PC-9 (cell line): ENCODE results near the gene NF1. TPM values are rescaled to one million over a fixed set of nuclear protein-coding genes. Genes with fewer than 3 reads are reported as not detected.

ENCODE experiments used
- BruUV-seq: library from RNA; stranded (reverse); fragments of 400-500 nt; replicated peaks from 2 replicates; lab custom pipeline; 2021; lab: Mats Ljungman, UMichigan
- CTCF ChIA-PET: fragments of 300-600 bp; sonication (Branson Sonifier 250); formaldehyde crosslinking; loops from one replicate; lab custom pipeline; 2022; ENCODE audit warnings: antibody characterized with exemption; lab: Charles Lee
- POLR2A ChIA-PET: fragments of 300-600 bp; sonication (Branson Sonifier 250); formaldehyde crosslinking; loops from one replicate; lab custom pipeline; 2022; ENCODE audit warnings: antibody characterized with exemption; ENCODE audit not compliant: unreplicated experiment; lab: Charles Lee
- DNase-seq, 2 experiments: peaks; one replicate each; pipeline versions ENCODE4 v3.0.0 to v3.0.0-alpha.2; 2015 to 2022; ENCODE audit warnings: mixed read lengths in 1 of 2
- H2AFZ ChIP-seq: fragments of 200-600 bp; sonication (generic); 2 replicates; pipeline ENCODE4 v1.8.1; 2017; ENCODE audit warnings: antibody characterized with exemption
- H3F3A ChIP-seq: fragments of 200-600 bp; sonication (generic); 2 replicates; pipeline ENCODE4 v1.8.1; 2017; ENCODE audit warnings: antibody characterized with exemption, mild to moderate bottlenecking, low read depth; ENCODE audit not compliant: insufficient read depth
- H3K27ac ChIP-seq: fragments of 200-600 bp; sonication (generic); 2 replicates; pipeline ENCODE4 v1.6.1; 2016; ENCODE audit warnings: mixed run types
- H3K27me3 ChIP-seq: fragments of 200-600 bp; sonication (generic); 2 replicates; pipeline ENCODE4 v1.6.1; 2016; ENCODE audit warnings: low read depth, mixed run types; ENCODE audit not compliant: insufficient read depth
- H3K36me3 ChIP-seq: fragments of 200-600 bp; sonication (generic); 2 replicates; pipeline ENCODE4 v1.6.1; 2016; ENCODE audit warnings: low read depth, mixed run types
- H3K4me1 ChIP-seq: fragments of 200-600 bp; sonication (generic); replicated peaks from 2 replicates; pipeline ENCODE4 v1.6.1; 2016; ENCODE audit warnings: mixed run types; ENCODE audit not compliant: insufficient read depth
- H3K4me2 ChIP-seq: fragments of 200-600 bp; sonication (generic); 2 replicates; pipeline ENCODE4 v1.6.1; 2017; ENCODE audit warnings: mixed run types
- H3K4me3 ChIP-seq: fragments of 200-600 bp; sonication (generic); 2 replicates; pipeline ENCODE4 v1.6.1; 2016; ENCODE audit warnings: mixed run types
- H3K79me2 ChIP-seq: fragments of 200-600 bp; sonication (generic); 2 replicates; pipeline ENCODE4 v1.6.1; 2017; ENCODE audit warnings: low read depth, mixed run types
- H3K9me2 ChIP-seq: fragments of 200-600 bp; sonication (generic); 2 replicates; pipeline ENCODE4 v1.8.1; 2017; ENCODE audit warnings: mild to moderate bottlenecking; ENCODE audit not compliant: insufficient read depth
- H3K9me3 ChIP-seq: fragments of 200-600 bp; sonication (generic); 2 replicates; pipeline ENCODE4 v1.8.1; 2016; ENCODE audit warnings: low read depth; ENCODE audit not compliant: insufficient read depth
- H4K20me1 ChIP-seq: fragments of 200-600 bp; sonication (generic); 2 replicates; pipeline ENCODE4 v1.8.1; 2017; ENCODE audit not compliant: insufficient read depth
- EZH2 ChIP-seq: fragments of 200-600 bp; sonication (generic); IDR thresholded peaks from 2 replicates; pipeline ENCODE4 v1.8.0; 2017; ENCODE audit warnings: antibody characterized with exemption, low read depth
- intact Hi-C: fragments of 100-400 bp; cut with micrococcal nuclease; formaldehyde crosslinking; loops from one replicate; pipeline ENCODE4 v1.10.0; 2022; ENCODE audit not compliant: unreplicated experiment
- total RNA-seq: library from RNA; stranded (reverse); gene quantifications from 2 replicates; pipeline ENCODE4 v1.2.3, GENCODE V29; 2021
- TF ChIP-seq, protein P1 (sequence below): fragments of 200-600 bp; sonication (generic); conservative IDR thresholded peaks from 2 replicates; pipeline ENCODE4 v1.6.1; 2017; ENCODE audit warnings: mixed run types, antibody characterized with exemption, mild to moderate bottlenecking, moderate library complexity

The NF1 gene
- total RNA-seq, 1 experiment from 2014 or later: 61.0 TPM

DNA sequence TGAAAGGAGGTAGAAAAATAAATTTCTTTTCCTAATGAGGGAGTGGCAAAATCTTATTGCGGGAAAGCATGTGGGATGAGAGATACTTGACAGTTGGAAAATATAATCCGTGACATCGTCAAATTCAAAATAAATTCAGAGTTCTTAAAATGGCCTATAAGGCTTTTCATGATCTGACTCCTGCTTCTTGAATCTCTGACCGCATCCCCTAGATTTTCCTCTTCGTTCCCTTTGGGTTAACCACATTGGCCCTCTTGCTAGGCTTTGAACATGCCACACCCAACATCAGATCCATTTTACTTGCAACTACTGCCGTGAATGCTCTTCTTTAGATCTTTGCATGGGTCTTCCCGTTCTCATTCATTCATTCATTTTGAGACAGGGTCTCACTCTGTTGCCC, 50.1 kb downstream of the NF1 start:
- no peak for TF ChIP-seq EZH2
- TF ChIP-seq, protein P1, sequence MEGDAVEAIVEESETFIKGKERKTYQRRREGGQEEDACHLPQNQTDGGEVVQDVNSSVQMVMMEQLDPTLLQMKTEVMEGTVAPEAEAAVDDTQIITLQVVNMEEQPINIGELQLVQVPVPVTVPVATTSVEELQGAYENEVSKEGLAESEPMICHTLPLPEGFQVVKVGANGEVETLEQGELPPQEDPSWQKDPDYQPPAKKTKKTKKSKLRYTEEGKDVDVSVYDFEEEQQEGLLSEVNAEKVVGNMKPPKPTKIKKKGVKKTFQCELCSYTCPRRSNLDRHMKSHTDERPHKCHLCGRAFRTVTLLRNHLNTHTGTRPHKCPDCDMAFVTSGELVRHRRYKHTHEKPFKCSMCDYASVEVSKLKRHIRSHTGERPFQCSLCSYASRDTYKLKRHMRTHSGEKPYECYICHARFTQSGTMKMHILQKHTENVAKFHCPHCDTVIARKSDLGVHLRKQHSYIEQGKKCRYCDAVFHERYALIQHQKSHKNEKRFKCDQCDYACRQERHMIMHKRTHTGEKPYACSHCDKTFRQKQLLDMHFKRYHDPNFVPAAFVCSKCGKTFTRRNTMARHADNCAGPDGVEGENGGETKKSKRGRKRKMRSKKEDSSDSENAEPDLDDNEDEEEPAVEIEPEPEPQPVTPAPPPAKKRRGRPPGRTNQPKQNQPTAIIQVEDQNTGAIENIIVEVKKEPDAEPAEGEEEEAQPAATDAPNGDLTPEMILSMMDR: no peak
- H3K36me3 ChIP-seq: no peaks in the 10 kb centered on the region
- no peak overlapping the region for H3K4me3 ChIP-seq
- ChIA-PET CTCF (no interaction called here), POLR2A (no interaction called here)
- BruUV-seq: no TSS peak
- no peaks in the 10 kb centered on the region for H3K9me2 ChIP-seq
- no peak overlapping the region for H3K4me2 ChIP-seq
- H3K27me3 ChIP-seq: no peaks in the 10 kb centered on the region
- H3K4me1 ChIP-seq: no peaks in the 10 kb centered on the region
- intact Hi-C loops: no loop called here
- peaks cover 20% of the 10 kb centered on the region; the same call in 1 of the 2 replicates for H3K79me2 ChIP-seq
- H3K27ac ChIP-seq: no peak overlapping the region
- no peak overlapping the region for H2AFZ ChIP-seq
- DNase-seq: no peak
- 0 out of 2 replicates have a peak, but pooled peaks cover 5% of the 10 kb centered on the region for H3F3A ChIP-seq
- no peaks in the 10 kb centered on the region; the same call in 1 of the 2 replicates for H4K20me1 ChIP-seq
- no peaks in the 10 kb centered on the region for H3K9me3 ChIP-seq

DNA sequence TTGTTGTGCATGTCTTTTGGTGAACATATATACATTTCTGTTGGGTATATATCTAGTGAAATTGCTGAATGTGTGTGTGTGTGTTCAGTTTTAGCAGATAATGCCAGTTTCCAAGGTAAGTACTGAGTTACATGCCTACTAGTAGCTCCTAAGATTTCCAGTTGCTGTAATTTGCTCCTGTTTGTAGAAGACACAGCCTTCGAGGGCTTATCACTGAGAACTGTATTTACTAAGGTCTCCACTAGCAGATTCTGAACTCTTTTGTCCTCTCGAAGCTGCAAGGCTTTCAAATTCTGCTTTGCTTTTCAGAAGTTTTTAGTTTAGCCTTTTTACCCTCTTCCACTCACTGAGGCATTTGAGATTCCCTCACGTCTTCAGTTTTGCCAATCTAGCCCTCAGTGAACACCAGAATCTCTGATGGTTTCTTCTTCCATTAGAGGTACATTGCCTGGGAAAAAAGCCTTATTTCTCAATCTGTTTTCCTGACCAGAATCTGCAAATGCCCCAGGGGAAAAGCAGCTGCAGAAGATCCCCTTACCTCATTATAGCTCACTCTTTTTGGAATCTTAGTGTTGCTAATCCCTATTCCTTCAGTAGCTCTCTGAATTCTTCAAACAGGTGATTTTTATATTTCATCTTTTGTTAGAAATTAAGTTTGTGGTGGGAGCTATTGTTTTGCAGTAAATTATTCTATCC, 52.9 kb downstream of the NF1 start:
- Histone ChIP-seq H2AFZ (no peak overlapping the region), H3F3A (peaks cover 8% of the 10 kb centered on the region; the same call in 1 of the 2 replicates), H3K4me1 (no peaks in the 10 kb centered on the region), H3K4me2 (no peak overlapping the region), H3K4me3 (no peak overlapping the region), H3K79me2 (no peaks in the 10 kb centered on the region), H3K9me2 (peaks cover 4% of the 10 kb centered on the region), H4K20me1 (no peaks in the 10 kb centered on the region), H3K36me3 (no peaks in the 10 kb centered on the region), H3K27me3 (no peaks in the 10 kb centered on the region), H3K27ac (no peak overlapping the region), H3K9me3 (no peaks in the 10 kb centered on the region)
- intact Hi-C loops: no loop called here
- TF ChIP-seq EZH2: no peak
- TF ChIP-seq, protein P1: no peak
- DNase-seq: no peak
- no TSS peak for BruUV-seq
- CTCF ChIA-PET: no interaction called here
- POLR2A ChIA-PET: no interaction called here

DNA sequence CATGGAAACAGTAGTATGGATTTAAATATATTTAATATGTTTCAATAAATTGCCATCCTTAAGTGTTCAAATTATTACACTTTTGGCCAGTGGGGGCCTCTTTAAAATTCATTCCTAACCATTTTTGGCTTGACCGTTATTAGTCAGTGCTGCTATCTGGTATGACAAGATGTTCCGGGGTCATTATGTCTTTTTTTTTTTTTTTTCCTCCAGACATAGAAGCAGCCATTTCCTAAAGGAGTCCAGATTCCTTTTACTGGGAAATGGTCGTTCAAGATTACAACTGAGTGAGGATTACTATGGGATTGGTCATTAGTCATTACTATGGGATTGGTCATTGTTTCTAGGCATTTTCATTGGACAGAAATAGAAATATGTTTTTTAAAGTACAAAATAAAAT, 53.4 kb downstream of the NF1 start:
- Histone ChIP-seq H3K4me1 (no peaks in the 10 kb centered on the region), H3K27me3 (no peaks in the 10 kb centered on the region), H3K4me3 (no peak overlapping the region), H3F3A (peaks cover 8% of the 10 kb centered on the region; the same call in 1 of the 2 replicates), H3K4me2 (no peak overlapping the region), H3K36me3 (no peaks in the 10 kb centered on the region), H3K9me2 (peaks cover 5% of the 10 kb centered on the region), H3K9me3 (no peaks in the 10 kb centered on the region), H3K79me2 (0 out of 2 replicates have a peak, but pooled peaks cover 3% of the 10 kb centered on the region), H2AFZ (no peak overlapping the region), H3K27ac (no peak overlapping the region), H4K20me1 (no peaks in the 10 kb centered on the region)
- POLR2A ChIA-PET: no interaction called here
- BruUV-seq: no TSS peak
- CTCF ChIA-PET: no interaction called here
- intact Hi-C loops: no loop called here
- DNase-seq: no peak
- TF ChIP-seq, protein P1: no peak
- TF ChIP-seq EZH2: no peak
